Stimulated activated CD8-positive, alpha-beta memory T cell treated with anti-CD3 and anti-CD28 coated beads, Interleukin-2, amount 100 ng/mL, for 1 hour (primary cell): Measurements from ENCODE around the gene COL1A1.

Experiments
- DNase-seq, 2 donors: peaks; one replicate each; pipeline ENCODE4 v3.0.0-alpha.2; 2020; ENCODE audit warnings: low read depth in 2 of 2

The COL1A1 gene

GRCh38 chr17:50201276-50201854, at the start of gene COL1A1:
TSS of gene COL1A1 (minus strand) at chr17:50201631. CDS start at chr17:50201513, 118 bp downstream.
- DNase-seq, result no peak

DNA sequence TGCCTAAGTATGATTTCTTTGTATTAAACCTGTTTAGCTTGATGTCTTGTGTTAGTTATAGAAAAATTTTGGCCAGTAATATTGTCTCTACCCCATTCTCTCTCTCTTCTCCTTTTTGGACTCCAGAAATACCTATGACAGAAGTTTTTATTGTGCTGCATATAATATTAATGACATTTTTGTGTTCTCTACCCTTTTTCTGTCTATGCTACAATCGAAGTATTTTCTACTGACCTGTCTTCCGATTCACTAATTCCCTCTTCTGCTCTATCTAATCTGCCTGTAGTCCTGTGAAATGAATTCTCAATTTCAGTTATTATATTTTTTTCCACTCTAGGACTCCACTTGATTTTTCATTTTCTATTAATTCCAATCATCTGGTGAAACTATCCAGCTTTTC, 46.8 kb upstream of the COL1A1 start:
- no peak for DNase-seq

DNA sequence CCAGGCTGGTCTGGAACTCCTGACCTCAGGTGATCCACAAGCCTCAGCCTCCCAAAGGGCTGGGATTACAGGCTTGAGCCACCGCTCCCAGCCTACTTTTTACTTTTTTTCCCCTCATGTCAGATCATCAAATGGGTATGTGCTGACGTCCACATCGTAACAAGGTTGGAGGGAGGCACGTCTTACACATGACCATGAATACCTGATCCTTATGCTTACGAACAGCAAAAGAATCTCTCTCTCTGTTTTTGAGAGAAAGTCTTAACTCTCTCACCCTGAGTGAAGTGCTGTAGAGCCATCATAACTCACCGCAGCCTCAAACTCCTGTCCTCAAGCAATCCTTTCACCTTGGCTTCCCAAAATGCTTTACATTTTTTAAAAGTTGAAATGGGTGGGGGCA, 43.3 kb upstream of the COL1A1 start:
- no peak for DNase-seq

DNA sequence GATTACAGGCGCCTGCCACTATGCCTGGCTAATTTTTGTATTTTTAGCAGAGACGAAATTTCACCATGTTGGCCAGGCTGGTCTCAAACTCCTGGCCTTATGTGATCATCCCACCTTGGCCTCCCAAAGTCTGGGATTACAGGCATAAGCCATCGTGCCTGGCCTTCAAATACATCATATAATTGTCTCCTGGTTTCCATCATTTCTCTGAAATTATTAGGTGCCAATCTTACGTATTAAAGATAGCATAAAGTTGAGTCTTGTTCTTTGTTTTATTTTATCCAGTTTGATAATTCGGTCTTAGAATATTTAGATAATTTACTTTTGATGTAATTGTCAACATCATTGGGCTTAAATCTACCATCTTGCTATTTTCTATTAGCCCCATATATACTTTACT, 40.0 kb upstream of the COL1A1 start:
- DNase-seq, result no peak

- DNase-seq, result no peak
These were observed 39.4 kb upstream of the COL1A1 start for GRCh38 chr17:50240851-50241250.

DNA sequence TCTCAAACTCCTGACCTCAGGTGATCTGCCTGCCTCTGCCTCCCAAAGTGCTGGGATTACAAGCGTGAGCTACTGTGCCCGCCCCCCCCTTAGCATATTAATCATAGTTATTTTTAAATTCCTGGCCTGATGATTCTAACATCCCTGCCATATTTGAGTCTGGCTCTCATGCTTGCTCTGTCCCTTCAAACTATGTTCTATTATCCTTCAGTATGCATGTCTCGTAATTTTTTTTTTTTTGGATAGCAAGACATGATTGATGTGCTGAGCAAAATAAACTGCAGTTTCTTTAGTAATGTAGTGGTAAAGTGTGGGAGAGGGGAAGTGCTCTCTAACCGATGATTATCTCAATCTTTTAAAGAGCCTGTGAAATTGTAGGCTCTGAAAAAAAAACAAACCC, 38.5 kb upstream of the COL1A1 start:
- DNase-seq, result no peak

GRCh38 chr17:50238601-50239280, 37.3 kb upstream of the COL1A1 start:
- DNase-seq, result no peak

DNA sequence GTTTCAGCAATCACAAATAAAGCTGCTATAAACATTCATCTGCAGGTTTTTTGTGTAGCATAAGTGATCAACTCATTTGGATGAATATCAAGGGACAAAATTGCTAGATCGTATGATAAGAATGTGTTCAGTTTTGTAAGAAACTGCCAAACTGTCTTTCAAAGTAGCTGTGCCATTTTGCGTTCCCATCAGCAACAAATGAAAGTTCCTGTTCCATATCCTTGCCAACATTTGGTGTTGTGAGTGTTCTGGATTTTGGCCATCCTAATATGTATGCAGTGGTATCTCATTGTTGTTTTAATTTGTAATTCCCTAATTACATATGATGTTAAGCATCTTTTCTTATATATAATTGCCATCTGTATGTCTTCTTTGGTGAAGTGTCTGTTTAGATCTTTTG, 36.5 kb upstream of the COL1A1 start:
- DNase-seq, result no peak

DNA sequence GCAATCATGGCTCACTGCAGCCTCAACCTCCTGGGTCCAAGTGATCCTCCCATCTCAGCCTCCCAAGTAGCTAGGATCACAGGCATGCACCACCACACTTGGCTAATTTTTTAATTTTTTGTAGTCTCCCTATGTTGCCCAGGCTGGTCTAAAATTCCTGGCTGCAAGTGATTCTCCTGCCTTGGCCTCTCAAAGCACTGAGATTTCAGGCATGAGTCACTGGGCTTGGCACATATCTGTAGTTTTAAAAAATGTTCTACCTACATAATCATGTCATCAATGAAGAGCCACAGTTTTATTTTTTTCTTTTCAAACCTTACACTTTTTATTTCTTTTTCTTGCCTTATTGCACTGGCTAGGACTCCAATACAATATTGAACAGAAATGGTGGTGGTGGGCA, 33.1 kb upstream of the COL1A1 start:
- no peak for DNase-seq

GRCh38 chr17:50225701-50226240, 24.3 kb upstream of the COL1A1 start:
- DNase-seq, result no peak

DNA sequence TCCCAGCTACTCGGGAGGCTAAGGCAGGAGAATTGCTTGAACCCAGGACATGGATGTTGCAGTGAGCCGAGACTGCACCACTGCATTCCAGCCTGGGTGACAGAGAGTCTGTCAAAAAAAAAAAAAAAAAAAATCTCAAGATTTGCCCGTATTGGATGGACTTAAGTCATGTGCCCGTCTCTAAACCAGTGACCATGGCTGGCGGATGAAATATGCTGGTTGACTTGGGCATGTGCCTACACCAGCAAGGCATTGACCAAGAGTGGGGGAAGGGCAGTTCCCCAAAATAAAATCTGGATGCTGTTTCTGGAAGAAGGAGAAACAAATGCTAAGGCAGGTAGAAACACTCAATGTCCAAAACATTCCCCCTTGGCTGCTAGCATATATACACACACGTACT, 21.5 kb upstream of the COL1A1 start:
- no peak for DNase-seq

DNA sequence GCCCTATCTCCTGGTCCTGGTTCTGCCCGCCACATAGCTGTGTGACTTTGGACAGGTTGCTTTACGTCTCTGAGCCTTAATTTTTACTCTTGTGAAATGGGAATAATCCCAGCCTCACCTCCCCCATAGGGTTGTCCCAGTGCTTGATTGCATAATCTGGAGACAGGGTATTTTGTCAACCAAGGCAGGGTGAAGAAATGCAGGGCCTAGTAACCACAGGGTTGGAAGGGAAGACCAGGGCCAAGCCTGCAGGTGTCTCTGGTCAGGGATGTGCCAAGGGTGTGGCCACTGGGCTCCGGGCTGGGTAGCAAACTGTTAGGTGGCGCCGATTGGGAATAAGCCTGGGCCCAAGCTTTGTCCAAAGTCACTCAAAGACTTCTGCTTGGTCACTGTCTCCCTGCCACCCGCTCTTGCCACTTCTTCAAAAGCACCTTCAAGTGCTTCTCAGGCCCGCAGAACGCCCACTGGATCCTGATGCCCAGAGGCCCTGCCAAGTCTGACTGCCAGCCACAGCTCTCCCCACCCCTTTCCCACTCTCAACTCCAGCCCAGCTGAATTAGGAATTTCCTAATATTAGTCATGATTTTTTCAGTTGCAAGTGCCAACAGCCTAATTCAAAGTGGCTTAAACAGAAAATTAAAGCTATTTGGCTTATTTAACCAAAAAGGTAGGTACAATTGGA, 20.6 kb upstream of the COL1A1 start:
- DNase-seq, result no peak

DNA sequence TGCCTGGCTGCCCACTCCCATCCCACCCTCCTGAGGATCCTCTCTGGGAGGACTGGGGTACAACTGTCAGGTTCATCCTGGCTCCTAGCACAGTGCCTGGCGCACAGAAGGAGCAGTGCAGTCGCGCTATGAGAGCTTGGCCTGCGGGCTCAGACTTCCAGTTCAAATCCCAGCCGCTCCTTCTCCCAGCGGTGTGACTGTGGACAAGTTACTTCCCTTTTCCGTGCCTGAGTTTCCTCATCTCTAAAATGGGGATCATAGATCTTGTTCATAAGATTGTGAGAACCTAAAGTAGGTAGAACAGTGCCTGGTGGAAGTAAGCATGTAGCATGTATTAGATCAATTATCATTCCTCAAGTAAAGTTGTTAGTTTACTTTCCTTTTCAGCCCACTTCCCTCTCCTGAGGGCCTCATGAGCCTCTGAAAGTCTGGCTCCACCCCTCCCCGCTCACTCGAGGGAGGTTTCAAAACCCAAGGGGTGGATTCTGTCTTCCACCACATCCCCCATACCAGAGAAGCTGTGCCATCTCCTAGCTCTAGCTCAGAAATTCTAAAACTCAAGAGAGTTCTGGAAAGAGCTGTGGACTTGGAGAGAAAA, 19.9 kb upstream of the COL1A1 start:
- DNase-seq, result no peak

DNA sequence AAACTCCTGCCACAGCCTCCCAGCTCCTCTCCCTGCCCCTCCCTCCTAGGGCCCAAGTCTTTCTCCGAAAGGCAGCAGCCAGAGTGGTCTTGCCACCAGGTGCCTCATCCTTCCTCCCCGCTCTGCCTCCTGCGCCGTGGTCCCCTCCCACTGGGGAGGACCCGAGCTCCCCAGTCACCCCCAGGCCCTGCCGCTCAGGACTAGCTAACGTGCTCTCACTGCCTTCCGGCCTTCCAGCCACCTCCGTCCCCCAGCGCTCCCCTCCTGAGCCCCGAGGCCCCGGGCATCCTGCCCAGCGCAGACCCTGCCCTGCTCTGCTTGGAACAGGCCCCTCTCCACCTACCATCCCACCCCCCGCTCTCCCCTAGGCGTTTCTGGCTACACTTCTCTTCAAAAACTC, 19.4 kb upstream of the COL1A1 start:
- DNase-seq, result no peak

DNA sequence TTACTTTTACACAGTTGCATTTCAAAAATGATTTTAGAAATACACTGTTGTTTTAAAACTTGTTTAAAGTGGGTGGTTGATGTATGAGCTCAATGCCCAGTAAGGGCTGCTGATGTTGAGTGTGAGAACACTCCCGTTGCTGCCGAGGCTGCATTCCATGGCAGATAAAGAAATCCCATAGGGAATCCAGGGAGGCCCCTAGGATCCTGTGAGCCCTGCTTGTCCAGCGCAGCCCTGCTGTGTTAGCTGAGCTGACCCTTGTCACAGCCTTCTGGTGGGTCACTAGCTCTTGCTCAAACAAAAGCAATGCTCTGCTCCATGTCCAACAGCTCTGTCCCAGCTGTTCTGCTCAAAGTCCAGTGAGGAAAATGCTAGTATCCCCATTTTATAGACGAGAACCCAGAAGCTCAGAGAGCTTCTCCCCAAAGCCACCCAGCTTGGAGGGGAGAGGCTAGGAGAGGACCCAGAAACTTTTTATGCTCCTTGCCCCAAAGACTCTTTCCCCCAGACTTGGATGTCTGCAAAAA, 18.6 kb upstream of the COL1A1 start:
- no peak for DNase-seq

- DNase-seq, result no peak
These were observed 17.9 kb upstream of the COL1A1 start for GRCh38 chr17:50219342-50219741.

DNA sequence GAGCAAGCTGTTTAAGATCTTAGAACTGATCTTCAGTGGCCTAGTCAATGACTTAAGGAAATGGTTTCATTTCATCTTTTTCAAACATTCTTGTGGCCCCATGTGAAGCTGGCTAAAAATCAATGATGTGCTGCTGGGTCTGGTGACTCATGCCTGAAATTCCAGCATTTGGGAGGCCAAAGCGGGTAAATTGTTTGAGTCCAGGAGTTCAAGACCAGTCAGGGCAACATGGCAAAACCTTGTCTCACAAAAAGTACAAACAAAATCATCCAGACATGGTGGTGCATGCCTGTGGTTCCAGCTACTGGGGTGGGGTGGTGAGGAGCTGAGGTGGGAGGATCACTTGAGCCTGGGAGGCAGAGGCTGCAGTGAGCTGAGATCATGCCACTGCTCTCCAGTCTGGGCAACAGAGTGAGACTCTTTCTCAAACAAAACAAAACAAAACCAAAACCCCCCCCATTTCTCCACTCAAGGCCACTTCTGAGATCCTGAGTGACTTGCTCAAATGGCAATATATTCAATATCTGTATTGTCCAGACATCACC, 17.4 kb upstream of the COL1A1 start:
- DNase-seq, result no peak

- no peak for DNase-seq
These were observed 16.8 kb upstream of the COL1A1 start for GRCh38 chr17:50218071-50218759.

- no peak for DNase-seq
These were observed 16.2 kb upstream of the COL1A1 start for GRCh38 chr17:50217591-50217990.

DNA sequence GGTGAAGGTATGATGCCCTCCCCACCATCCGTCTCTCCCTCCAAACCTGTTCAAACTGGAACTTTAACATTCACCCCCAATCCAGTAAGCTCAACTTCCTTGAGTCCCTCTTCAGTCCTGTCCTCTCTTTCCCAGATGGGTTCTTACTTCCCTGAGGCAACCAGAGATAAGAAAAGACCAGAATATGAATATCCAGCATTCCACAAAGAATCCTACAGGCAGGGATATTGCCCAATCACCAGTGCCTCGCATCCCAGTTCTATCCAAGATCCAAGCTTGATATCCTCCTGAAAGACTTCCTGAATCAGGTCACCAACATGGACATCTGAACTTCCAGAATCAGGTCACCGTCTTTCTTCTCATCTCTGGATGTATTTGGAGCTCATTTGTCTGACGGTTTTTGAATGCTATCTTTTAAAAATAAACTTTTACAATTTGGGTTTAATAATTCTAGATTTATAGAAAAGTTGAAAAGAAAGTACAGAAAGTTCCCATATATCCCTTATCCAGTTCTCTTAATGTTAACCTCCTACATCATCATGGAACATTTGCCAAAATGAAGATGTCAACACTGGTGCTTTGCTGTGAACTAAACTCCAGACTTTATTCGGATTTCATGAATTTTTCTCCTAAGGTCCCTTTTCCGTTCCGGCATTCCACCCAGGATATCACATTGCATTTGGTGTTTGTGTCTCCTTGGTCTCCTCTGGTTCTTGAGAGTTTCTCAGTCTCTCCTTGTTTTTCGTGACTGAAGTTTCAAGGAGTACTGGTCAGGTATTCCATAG, 13.7 kb upstream of the COL1A1 start:
- no peak for DNase-seq
